ENCODE measurements around the gene GANC.

GANC gene

DNA sequence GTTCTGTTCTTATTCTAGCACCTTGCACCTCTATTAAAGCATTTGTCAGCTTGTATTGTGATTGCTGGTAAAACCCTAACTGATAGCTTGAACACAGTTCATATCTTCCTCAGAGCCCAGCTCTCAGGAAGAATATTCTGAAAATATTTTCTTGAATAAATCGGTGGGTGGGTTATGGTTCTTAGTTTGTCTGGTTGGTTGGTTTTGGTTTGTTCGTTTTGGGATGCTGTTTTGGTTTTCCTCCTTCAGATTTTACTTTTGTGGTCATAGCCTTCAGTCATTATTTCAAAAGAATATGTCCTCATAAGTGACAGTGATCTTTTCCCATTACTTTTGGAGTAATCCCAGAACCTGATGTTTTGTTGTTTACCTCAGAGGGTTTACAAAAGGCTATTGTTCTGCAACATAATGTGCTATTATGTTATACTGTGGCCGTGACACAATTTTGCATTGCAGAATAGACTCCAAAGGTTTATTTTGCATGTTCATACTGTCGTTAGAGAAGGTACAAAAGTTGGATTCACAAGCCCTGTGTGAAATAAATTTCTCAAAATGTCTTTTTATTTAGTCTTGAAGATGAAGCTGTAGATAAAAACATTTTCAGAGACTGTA, 2.9 kb downstream of the GANC start:
- TF ChIP-seq, protein P1, sequence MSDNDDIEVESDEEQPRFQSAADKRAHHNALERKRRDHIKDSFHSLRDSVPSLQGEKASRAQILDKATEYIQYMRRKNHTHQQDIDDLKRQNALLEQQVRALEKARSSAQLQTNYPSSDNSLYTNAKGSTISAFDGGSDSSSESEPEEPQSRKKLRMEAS (IDR thresholded peaks at IDR 0.05; ENCODE audit: low read depth, low read length), result no peak
- TF ChIP-seq MYC (IDR thresholded peaks at IDR 0.05; ENCODE audit: low read depth, low read length), result no peak
- TF ChIP-seq POLR2A (IDR thresholded peaks at IDR 0.05; ENCODE audit: extremely low read depth, insufficient read length), result no peak
- peak overlapping the region; percentile 84 for H3K4me3 ChIP-seq (ENCODE audit: low read depth, low read length)
- DNase-seq (ENCODE audit: low read depth), result peak; percentile 46

DNA sequence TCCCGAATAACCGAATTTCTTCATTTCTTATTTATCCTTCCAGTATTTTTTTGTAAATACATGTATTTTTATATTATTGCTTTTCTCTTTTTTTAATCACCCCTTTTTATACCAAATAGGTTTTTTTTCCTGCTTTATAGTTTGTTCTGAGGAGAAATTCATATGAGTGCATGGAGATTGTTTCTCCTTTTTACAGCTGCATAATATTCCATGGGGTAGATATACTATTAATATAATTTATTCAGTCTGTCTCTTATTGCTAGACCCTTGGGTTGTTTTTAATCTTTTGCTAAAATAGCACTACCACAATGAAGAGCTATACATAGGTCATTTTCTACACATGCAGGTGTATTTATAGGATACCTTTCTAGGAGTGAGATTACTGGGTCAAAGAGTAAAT, 3.8 kb downstream of the GANC start:
- no peak for DNase-seq (ENCODE audit: low read depth)
- H3K4me3 ChIP-seq (ENCODE audit: low read depth, low read length), result no peak overlapping the region
- TF ChIP-seq, protein P2, sequence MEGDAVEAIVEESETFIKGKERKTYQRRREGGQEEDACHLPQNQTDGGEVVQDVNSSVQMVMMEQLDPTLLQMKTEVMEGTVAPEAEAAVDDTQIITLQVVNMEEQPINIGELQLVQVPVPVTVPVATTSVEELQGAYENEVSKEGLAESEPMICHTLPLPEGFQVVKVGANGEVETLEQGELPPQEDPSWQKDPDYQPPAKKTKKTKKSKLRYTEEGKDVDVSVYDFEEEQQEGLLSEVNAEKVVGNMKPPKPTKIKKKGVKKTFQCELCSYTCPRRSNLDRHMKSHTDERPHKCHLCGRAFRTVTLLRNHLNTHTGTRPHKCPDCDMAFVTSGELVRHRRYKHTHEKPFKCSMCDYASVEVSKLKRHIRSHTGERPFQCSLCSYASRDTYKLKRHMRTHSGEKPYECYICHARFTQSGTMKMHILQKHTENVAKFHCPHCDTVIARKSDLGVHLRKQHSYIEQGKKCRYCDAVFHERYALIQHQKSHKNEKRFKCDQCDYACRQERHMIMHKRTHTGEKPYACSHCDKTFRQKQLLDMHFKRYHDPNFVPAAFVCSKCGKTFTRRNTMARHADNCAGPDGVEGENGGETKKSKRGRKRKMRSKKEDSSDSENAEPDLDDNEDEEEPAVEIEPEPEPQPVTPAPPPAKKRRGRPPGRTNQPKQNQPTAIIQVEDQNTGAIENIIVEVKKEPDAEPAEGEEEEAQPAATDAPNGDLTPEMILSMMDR (IDR thresholded peaks at IDR 0.05; ENCODE audit: low read depth, low read length), result no peak
- TF ChIP-seq, protein P1 (IDR thresholded peaks at IDR 0.05; ENCODE audit: low read depth, low read length), result no peak
- no peak for TF ChIP-seq POLR2A (IDR thresholded peaks at IDR 0.05; ENCODE audit: extremely low read depth, insufficient read length)
- no peak for TF ChIP-seq MYC (IDR thresholded peaks at IDR 0.05; ENCODE audit: low read depth, low read length)

DNA sequence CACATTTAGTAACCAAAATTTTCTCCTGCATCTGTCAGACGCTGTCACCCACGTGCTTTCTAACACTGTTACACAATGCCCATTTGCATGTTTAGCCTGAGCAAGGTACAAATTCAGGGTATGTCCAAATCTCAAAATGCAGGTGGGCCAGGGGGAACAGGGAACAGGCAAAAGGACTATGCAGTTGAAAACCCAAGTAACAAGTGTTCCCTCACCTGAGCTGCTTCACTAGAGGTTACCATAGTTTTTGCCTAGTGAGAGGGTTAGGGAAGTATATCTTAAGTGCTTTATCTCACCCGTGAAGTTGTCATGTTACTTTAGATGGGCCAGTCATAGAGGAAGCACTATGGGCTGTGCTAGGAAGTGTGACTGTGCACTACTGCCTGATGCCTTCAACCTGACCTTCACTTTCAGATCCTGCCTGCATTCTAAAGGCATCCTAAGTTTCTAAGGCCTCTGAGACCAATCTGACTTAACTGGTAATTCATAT, 6.3 kb downstream of the GANC start:
- no peak for TF ChIP-seq MYC (IDR thresholded peaks at IDR 0.05; ENCODE audit: low read depth, low read length)
- TF ChIP-seq, protein P1 (IDR thresholded peaks at IDR 0.05; ENCODE audit: low read depth, low read length), result peak; percentile 95
- H3K4me3 ChIP-seq (ENCODE audit: low read depth, low read length), result no peak overlapping the region
- peak; percentile 52 for DNase-seq (ENCODE audit: low read depth)

DNA sequence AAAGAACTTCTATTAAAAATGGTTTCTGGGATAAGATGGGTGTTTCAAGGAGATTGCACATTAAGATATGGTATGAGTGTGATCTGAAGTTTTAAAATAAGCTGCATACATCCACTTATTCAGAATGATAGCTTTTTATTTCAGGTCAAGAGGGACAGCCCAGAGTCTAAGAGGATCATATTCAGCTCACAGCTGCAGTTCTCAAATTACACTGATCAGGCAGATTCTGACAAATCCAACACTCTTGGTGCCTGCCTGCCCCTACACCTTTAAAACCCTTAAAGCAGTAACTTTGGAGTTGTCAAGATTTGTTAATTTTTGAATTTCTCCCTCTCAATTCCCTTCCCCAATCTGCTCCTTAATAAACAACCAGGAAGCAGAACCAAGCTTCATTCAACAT, 9.3 kb downstream of the GANC start:
- H3K4me3 ChIP-seq (ENCODE audit: low read depth, low read length), result no peak overlapping the region
- TF ChIP-seq MYC (IDR thresholded peaks at IDR 0.05; ENCODE audit: low read depth, low read length) (no peak), POLR2A (IDR thresholded peaks at IDR 0.05; ENCODE audit: extremely low read depth, insufficient read length) (no peak)
- TF ChIP-seq, protein P1 (IDR thresholded peaks at IDR 0.05; ENCODE audit: low read depth, low read length), result no peak
- TF ChIP-seq, protein P2 (IDR thresholded peaks at IDR 0.05; ENCODE audit: low read depth, low read length), result no peak
- no peak for DNase-seq (ENCODE audit: low read depth)

DNA sequence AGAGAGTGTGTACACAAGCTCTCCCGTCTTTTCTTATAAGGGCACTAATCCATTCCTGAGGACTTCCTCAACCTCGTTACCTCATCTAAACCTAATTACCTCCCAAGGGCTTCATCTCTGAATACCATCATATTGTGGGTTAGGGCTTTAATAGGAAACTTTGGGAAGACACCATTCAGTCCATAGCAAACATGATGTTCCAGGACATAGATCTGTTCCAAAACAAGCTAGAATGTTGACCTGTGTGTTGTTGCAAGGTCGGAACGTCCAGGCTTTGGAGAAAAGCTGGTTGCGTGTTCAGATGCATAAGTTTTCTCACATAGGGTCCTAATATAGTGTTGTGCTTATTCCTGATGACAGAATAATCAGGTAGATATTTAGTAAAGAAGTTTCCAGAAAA, 9.9 kb downstream of the GANC start:
- DNase-seq (ENCODE audit: low read depth), result no peak
- no peak overlapping the region for H3K4me3 ChIP-seq (ENCODE audit: low read depth, low read length)
- TF ChIP-seq MYC (IDR thresholded peaks at IDR 0.05; ENCODE audit: low read depth, low read length), result no peak
- no peak for TF ChIP-seq POLR2A (IDR thresholded peaks at IDR 0.05; ENCODE audit: extremely low read depth, insufficient read length)
- TF ChIP-seq, protein P2 (IDR thresholded peaks at IDR 0.05; ENCODE audit: low read depth, low read length), result no peak
- TF ChIP-seq, protein P1 (IDR thresholded peaks at IDR 0.05; ENCODE audit: low read depth, low read length), result no peak

DNA sequence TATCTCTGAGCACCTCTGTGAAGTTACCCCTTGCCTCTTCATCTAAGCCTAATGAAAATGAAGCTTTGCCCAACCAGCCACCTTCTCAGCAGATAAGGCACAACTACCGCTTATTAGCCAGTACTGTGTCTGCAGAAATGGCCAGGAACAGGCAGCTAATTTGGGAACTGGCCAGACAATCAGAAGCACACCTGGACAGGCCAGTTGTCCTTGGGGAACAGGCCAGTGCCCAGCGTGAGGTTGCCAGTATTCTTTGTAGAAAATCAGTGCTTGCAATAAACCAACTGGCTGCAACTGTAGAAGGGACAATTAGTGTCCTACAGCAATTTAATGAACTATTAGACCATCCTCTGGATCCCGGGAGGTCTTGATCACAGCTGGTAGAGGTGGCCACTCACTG, 10.7 kb downstream of the GANC start:
- no peak for DNase-seq (ENCODE audit: low read depth)
- TF ChIP-seq POLR2A (IDR thresholded peaks at IDR 0.05; ENCODE audit: extremely low read depth, insufficient read length) (no peak), MYC (IDR thresholded peaks at IDR 0.05; ENCODE audit: low read depth, low read length) (no peak)
- TF ChIP-seq, protein P1 (IDR thresholded peaks at IDR 0.05; ENCODE audit: low read depth, low read length), result no peak
- TF ChIP-seq, protein P2 (IDR thresholded peaks at IDR 0.05; ENCODE audit: low read depth, low read length), result no peak
- no peak overlapping the region for H3K4me3 ChIP-seq (ENCODE audit: low read depth, low read length)
